B cell (primary cell): Measurements from ENCODE around the gene ANKS1B.

Source experiments
- EZH2 ChIP-seq: IDR thresholded peaks from 2 replicates; pipeline ENCODE4 v1.6.1; 2012; ENCODE audit warnings: borderline replicate concordance, low read depth, mild to moderate bottlenecking, moderate library complexity, low read length; ENCODE audit not compliant: insufficient read depth, poor library complexity, severe bottlenecking
- TF ChIP-seq, protein P1 (sequence below): fragments of 200-600 bp; IDR thresholded peaks from one replicate; pipeline ENCODE4 v1.8.0; 2022; ENCODE audit warnings: antibody characterized with exemption, mild to moderate bottlenecking

DNA sequence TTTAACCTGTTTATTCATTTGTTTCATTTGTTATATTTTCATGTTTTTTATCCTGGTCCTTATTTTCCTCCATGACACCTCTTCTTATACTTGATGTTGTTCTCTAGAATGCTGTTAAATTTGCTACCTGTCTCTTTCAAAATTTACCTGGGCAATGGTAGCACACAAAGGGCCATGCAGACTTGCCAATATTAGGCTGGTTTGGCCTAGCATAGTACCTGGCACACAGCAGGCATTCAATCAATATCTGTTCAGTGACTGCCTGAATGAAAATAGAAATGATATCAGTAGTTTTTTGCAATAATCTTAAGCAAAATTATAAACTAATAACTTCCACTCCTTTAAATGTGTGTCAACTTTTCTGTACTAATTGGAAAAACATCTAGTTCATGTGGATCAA is 1014.5 kb downstream of the ANKS1B start:
- TF ChIP-seq, protein P1, sequence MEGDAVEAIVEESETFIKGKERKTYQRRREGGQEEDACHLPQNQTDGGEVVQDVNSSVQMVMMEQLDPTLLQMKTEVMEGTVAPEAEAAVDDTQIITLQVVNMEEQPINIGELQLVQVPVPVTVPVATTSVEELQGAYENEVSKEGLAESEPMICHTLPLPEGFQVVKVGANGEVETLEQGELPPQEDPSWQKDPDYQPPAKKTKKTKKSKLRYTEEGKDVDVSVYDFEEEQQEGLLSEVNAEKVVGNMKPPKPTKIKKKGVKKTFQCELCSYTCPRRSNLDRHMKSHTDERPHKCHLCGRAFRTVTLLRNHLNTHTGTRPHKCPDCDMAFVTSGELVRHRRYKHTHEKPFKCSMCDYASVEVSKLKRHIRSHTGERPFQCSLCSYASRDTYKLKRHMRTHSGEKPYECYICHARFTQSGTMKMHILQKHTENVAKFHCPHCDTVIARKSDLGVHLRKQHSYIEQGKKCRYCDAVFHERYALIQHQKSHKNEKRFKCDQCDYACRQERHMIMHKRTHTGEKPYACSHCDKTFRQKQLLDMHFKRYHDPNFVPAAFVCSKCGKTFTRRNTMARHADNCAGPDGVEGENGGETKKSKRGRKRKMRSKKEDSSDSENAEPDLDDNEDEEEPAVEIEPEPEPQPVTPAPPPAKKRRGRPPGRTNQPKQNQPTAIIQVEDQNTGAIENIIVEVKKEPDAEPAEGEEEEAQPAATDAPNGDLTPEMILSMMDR: no peak
- TF ChIP-seq EZH2: no peak
